Medulla oblongata (tissue), 1 donor: ENCODE measurements around the gene FGF11.
A peak's percentile ranks its signal among the peaks of the same experiment; 100 is the strongest.
"Not testable (repeated sequence)": the region's sequence is repeated elsewhere in the genome, so short reads cannot be mapped to it uniquely, and the experiment has no call there.

Experiments
- DNase-seq: peaks from one replicate; pipeline ENCODE4 v3.0.0-alpha.2; 2015; ENCODE audit errors: extremely low spot score

The FGF11 gene

DNA sequence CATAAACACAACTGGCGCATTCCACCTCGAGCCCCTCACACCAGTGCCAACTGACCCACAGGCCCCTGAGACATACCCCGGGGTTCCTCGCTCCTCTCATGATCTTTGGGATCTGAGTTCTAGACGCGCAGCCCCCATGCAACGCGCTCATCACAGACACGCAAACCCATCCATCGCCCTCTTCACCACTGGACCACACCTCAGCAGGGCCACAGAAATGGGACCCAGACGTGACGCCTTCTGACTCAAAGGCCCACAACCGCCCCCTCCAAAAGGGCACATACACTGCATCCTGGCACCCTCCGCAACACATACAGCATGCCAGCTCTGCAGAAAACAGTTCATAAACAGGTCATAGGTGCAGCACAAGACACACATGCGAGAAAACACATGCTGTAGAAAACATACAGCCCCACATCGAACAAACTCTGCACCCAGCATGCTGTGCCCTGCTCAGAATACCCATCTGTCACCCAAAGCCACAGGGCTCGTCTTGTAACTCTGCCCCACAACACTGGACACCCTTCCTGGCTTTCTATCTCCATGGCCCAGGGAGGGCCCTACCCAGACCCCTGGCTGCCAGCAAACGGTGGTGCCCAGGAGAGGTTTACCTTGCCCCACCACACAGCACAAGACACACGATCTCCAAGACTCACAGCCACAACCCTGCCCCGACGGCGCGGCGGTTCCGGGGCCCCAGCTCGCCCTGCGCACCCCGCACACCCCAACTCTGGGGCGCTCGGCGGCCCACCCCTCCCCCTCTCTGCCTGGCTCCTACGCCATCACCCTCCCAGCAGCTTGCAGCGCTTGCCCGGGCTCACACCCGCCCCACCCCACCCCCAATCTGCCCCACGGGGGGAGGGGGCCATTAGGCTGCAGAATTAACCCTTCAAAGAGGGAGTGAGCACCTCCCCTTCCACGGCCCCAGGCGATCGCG is 39.2 kb downstream of the FGF11 start:
- DNase-seq: peak; percentile 60

DNA sequence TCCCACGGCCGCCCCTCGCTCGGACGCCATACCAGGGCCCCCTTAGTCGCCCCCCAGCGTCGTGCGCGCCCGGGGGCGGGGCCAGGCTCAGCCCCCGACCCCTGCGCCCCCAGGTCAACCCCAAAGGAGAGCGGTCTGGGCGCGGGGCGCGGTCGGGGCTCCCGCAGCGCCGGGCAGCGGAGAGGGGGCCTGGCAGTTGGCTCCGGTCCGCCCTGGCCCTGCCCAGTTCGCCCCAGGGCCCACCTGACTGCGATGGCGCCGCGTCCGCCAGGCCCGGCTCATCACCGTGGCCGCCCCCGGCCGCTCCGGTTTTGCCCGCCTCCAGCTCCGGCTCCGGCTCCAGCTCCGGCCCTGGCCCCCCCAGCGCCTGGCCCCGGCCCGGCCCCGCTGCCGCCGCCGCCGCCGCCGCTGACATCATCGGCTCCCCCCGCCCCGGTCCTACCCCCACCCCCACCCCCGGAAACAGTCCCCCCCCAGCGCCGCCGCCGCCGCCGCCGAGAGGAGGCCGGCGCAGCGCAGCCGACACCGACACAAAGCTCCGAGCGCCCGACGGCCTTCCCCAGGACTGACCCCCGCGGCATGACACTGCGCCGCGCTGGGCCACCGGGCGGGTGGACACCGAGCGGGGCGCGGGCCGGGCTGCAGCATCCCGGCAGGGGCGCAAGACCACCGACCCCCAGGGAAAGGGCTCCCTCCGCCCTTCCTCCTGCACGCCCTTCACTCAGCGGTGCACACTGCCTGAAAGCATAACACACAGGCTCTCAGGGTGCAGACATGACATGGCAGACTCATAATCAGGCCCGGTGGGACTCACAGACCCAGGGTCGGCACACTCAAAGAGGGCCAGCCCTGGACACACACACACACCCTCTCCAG is 40.1 kb downstream of the FGF11 start, which contains the start of gene ZBTB4:
TSS of gene ZBTB4 (minus strand) at position 419 of the 876 bp plus-strand sequence. CDS start 12,830 bp downstream, outside the sequence.
- peak; percentile 45 for DNase-seq

DNA sequence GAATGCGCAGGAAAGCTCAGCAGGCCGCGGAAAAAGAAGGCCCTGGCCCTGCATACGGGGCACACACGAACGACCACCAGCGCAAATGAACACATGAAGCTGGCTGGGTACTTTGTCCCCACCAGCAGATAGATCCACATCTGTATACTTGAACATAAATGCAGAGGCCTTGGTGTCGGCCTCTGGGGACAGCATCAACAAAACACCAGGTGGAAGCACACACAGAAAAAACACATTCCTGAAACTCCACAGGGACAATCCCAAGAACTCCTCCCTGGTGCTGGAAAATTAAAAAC is 40.7 kb downstream of the FGF11 start:
- DNase-seq: no peak

DNA sequence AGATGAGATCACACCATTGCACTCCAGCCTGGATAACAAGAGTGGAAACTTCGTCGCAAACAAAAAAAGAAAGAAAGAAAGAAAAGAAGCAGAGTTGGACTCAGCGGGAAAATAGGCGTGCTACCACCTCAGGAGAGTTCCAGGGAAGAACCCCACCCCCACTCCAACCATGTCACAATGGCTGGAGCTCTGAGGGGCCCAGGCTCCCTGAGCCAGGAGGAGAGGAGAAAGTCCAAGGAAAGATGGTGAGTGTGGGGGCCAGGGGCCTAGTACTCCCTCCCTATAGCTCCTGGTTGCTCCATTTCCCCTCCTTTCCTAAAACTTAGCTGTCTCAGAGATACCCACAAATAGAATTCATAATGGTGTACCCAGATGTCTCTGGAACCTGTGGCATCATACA is 42.0 kb downstream of the FGF11 start, which contains the start of gene SLC35G6:
TSS of gene SLC35G6 (plus strand) at position 172 of the 400 bp plus-strand sequence. CDS start at position 243, 71 bp downstream.
- not testable (repeated sequence) for DNase-seq

DNA sequence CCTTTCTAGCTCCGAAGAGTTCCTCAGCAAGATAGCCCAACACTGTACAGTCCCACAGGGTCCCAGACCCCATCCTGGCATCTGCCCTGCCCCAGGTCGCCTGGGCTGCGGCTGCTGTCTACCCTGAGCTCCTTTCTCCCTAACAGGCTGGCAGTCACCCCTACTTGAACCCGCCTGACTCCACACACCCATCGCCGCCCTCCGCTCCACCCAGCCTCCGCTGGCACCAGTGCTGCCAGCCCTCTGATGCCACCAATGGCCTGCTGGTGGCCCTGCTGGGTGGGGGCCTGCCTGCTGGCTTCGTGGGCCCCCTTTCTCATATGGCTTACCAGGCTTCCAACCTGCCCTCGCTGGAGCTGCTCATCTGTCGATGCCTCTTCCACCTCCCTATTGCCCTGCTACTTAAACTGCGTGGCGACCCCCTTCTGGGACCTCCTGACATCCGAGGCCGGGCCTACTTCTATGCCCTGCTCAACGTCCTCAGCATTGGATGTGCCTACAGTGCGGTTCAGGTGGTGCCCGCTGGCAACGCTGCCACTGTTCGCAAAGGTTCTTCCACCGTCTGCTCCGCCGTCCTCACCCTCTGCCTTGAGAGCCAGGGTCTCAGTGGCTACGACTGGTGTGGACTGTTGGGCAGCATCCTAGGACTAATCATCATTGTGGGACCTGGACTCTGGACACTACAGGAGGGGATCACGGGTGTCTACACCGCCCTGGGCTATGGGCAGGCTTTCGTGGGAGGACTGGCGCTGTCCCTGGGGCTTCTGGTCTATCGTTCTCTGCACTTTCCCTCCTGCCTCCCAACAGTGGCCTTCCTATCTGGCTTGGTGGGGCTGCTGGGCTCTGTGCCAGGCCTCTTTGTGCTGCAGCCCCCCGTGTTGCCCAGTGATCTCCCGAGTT is 42.8 kb downstream of the FGF11 start:
- DNase-seq: not testable (repeated sequence)

DNA sequence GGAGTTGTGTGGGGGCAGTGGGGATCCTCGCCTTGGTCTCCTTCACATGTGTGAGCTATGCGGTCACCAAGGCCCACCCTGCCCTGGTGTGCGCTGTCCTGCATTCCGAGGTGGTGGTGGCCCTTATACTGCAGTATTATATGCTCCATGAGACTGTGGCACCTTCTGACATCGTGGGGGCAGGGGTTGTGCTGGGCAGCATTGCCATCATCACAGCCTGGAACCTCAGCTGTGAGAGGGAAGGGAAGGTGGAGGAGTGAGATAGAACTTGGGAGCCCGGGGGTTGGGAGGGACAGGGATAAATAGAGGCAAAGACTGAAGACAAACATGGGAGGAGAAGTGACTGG is 43.4 kb downstream of the FGF11 start:
- not testable (repeated sequence) for DNase-seq

DNA sequence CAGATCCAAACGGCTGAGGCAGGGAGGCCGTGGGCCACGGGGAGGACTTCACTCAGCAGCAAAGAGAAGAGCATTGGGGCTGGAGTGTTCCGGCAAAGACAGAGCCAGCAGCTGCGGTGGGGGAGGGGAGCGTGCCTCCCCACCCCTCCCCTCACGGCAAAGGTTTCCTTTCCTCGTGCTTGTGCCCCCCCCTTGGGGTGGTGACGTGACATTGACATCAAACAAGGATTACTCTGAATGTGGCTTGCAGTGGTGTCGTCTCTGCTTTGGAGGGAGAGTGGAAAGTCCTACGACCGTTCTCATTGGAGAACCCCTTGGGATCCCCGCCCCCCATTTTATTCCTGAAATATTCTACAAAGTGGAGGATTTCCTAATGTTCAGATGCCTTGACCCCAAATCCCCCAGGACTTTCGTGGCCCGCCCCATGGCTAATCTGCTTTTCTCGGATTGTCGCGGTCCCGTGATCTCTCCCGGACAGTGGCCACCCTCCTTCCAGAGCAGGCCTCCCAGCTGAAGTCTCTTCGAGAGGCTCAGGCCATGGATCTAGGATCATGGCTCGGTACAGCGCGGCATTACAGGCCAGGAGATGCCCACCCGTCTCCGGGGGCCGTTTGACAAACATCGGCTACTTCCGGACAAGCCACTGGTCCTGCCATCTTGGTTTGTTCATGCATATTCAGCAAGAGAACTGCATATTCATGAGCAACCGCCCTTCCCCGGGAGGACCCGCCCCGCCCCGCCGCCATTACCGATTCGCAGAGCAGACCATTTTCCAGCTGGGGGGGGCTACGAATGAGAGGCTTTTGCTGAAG is 44.1 kb downstream of the FGF11 start:
- peak; percentile 96 for DNase-seq

DNA sequence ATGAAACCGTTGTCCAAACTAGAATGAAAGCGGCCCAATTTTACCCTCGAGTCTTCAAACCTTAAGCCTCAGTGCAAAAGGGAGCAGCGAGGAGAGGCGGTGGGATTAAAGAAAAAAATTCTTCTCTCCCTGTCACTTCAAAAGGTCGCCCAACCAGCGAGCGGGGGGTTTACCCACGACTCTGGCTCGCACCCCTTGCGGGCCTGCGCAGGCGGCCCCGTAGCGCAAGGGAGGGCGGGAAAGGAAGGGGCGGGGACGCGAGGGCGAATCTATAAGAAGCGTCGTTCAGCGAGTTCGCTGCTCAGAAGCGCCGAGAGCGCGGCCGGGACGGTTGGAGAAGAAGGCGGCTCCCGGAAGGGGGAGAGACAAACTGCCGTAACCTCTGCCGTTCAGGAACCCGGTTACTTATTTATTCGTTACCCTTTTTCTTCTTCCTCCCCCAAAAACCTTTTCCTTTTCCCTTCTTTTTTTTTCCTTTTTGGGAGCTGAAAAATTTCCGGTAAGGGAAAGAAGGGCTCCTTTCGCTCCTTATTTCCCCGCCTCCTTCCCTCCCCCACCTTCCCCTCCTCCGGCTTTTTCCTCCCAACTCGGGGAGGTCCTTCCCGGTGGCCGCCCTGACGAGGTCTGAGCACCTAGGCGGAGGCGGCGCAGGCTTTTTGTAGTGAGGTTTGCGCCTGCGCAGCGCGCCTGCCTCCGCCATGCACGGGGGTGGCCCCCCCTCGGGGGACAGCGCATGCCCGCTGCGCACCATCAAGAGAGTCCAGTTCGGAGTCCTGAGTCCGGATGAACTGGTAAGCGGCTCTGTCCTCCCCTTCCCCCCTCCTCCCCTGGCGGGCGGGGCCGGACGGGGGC is 45.0 kb downstream of the FGF11 start, which contains the start of gene POLR2A:
TSS of gene POLR2A (plus strand) at position 300 of the 852 bp plus-strand sequence.
- DNase-seq: peak; percentile 99

DNA sequence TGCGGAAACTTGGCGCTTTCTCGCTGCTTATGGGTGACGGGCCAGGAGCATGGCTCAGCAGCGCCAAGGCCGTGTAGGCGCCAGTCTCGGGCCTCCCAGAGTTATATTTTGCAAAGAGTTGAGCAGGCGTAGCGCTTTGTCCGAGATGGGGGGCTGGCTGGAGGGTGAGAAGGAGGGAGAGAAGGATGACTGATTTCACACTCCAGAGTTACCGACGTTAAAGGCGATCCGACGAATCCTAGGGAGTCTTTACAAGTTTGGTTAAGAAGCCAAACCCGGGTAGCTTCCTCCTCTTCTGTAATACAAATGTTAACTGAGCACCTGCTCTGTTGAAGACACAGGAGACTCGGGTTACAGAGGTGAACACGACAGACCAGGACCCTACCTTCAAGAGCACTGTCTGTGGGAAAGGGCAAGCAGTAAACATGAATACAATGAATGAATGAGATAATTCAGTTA is 45.6 kb downstream of the FGF11 start:
- no peak for DNase-seq

DNA sequence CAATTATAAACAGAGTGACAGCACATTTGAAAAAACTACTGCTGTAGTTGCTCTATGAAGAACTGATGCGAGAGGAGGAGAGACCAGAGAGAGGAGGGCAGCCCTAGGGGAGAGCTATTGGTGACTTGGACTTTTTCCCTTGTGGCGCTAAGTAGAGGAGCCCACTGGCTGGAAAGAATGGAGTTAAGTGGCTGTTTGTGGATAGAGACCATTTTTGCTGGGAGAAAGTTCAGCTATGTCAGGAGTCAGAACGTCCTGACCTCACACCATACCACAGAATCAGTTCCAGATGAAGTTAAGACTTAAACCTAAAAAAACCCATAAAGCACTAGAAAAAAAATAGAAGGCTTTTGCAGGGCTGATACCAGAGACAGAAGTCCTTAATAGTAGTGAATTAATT is 46.9 kb downstream of the FGF11 start:
- no peak for DNase-seq

DNA sequence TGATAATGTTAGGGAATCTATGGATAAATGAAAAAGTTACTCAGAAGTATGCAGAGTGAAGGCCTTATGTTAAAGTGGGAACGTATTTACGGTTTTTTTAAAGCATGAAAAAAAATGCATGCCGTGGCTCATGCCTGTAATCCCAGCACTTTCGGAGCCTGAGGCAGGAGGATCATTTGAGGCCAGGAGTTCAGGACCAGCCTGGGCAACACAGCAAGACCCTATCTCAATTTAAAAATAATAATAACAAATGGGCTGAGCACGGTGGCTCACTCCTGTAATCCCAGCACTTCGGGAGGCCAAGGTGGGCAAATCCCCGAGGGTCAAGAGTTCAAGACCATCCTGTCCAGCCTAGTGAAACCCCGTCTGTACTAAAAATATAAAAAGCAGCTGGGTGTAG is 50.8 kb downstream of the FGF11 start:
- no peak for DNase-seq

DNA sequence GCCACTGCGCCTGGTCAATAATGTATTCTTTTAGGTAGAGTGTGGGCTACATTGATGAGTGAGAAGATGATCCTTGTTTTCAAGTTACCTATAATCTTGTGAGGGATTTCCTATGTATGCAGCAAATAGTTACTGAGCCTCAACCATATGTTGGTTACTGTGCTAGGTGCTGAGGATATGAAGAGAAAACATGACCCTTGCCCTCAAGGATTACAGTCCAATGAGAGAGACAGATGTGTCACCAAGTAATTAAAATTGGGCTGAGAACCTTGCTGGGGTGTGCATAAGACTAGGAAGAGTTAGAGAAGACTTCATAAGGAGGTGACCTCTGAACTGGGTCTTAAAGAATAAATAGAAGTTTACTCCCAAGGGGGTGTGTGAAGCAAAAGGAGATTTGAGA is 52.3 kb downstream of the FGF11 start:
- DNase-seq: no peak

DNA sequence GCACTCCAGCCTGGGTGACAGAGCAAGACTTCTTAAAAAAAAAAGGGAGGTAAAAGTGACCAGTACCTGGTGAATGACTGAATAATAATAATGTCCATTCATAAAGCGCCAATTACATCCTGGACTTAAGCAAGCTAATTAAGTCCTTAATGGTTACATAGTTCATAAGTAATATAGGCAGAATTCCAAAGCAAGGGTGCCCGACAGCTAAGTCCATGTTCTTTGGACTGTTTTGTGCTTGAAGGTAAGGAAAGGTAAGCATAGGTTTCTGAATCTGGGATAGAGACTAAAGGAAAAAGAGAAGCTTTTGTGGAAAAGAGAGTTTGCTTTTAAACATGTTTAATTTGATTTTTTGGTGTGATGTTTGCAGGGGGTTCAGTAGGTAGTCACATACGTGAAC is 54.6 kb downstream of the FGF11 start:
- DNase-seq: no peak
